HG03432 (cell line): ENCODE results near the gene FCRL4.
A peak's percentile ranks its signal among the peaks of the same experiment; 100 is the strongest.

Experiments
- ATAC-seq: cut with Tn5 transposase; IDR thresholded peaks from one replicate; pipeline ENCODE4 v1.9.1; 2021; ENCODE audit warnings: mild to moderate bottlenecking, moderate library complexity; ENCODE audit not compliant: unreplicated experiment

FCRL4 gene

GRCh38 chr1:157597959-157598667, at the start of gene FCRL4:
TSS of gene FCRL4 (minus strand) at chr1:157598085. CDS start at chr1:157597944, 141 bp downstream.
- ATAC-seq, result peak; percentile 65

DNA sequence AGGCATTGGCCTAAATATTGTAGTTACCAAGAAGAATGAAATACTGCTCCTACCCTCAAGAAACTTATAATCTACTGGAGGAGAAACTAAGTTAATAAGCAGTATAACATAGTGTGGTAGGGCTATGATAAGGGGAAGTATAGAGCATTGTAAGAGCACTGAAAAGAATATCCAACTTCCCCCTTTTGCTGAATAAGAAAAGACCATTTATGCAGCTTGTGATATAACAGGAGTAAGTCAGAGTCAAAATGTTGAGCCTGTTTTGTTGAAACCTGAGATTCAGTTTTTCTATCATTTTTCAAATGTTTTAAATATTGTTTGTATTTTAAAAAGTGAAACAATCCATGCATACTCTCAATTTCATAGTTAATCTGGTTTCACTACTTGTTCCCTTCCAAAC, 48.3 kb upstream of the FCRL4 start:
- ATAC-seq, result no peak

GRCh38 chr1:157641177-157641576, 43.3 kb upstream of the FCRL4 start:
- no peak for ATAC-seq

- ATAC-seq, result no peak
These were observed 41.9 kb upstream of the FCRL4 start for GRCh38 chr1:157639800-157640199.

DNA sequence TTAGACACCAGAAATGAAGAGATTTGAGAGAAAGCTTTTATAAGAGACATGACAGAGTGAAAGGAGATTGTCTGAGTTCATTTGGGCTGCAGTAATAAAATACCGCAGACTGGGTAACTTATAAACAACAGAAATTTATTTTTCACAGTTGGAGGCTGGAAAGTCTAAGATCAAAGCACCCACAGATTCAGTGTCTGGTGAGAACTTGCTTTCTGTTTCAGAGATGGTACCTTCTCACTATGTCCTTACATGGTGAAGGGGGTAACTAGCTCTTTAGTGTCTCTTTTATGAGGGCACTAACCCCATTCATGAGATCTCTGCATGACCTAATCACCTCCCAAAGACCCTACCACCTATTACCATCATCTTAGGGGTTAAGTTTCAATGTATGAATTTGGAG, 30.9 kb upstream of the FCRL4 start:
- ATAC-seq, result no peak

GRCh38 chr1:157626099-157626498, 28.2 kb upstream of the FCRL4 start:
- no peak for ATAC-seq

DNA sequence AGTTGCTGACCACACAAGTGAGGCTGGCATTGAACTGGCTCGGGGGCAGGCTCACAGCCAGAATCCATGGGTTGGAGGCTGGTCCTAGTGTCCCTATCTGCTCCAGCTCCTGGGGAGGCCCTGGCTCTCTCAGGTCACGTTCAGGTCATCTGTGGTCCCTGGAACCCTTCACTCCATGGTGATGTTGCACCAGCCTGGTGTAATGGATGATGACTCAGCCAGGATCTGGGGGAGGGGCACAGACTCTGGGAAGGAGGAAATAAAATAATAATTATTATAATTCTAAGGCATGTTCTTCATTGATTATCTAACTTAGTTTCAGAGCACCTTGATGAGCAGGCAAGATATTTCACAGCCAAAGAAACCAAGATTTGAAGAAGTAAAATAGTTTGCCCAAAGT, 26.6 kb upstream of the FCRL4 start:
- ATAC-seq, result no peak

- no peak for ATAC-seq
These were observed 24.6 kb upstream of the FCRL4 start for GRCh38 chr1:157622471-157622870.

GRCh38 chr1:157618190-157618589, 20.3 kb upstream of the FCRL4 start:
- ATAC-seq, result no peak

GRCh38 chr1:157600236-157600635, 2.4 kb upstream of the FCRL4 start:
- ATAC-seq, result no peak

- peak; percentile 46 for ATAC-seq
These were observed 1.5 kb downstream of the FCRL4 start for GRCh38 chr1:157596384-157596783.

DNA sequence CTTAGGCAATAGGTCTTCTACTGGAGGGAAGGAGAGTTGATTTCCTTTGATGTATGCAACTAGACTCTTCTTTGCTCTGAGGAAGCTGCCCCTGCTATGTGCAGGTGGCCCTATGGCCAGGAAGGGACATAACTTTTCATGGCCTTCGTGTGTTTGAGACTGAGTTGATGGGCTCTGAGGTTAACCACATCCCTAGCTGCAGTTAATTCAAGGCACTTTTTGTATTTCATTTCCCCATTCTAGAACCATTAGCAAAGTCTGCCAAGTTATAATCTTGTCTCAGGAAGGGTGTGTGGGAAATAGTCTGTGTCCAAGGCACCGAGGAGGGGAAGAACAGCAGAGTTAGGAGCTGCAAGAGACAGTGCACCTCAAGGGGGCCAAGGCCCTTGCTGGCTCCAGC, 2.5 kb downstream of the FCRL4 start:
- peak; percentile 69 for ATAC-seq

DNA sequence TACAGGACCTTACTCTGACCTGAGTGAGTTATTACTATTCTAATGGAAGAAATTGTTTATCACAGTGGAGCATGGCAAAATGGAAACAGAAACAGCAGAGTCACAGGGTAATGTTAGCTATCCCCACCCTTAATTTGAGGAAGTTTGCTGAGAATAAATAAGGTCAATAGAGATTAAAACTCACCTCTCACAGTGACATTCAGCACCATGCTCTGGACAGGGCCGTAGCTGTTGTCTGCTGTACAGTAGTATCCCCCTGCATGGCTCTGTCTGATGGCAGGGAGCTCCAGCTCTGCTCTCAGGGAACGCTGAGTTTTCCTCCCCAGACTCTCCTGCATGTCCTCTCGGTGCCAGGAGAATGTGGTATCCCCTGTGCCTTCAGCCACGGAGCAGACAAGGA, 11.9 kb downstream of the FCRL4 start:
- no peak for ATAC-seq

- peak; percentile 59 for ATAC-seq
These were observed 13.4 kb downstream of the FCRL4 start for GRCh38 chr1:157584503-157584902.

DNA sequence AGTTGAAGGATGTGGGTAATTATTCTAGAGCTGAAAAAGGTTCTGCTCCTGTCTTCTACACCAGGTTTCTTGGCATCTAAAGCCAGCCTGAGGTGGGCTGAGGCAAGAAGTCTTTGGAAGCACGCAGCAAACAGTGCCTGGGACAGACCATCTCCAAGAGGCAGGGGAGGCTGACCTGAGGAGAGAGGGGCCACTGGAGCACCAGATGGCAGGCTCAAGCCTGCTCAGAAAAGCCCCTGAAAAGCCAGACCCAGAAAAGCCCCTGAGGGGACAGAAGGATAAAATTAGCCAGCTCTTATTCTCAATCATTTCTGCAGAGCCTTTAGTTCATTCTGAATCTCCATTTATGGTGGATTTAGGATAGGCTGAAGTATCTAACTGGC, 17.1 kb downstream of the FCRL4 start:
- no peak for ATAC-seq

- ATAC-seq, result no peak
These were observed 17.6 kb downstream of the FCRL4 start for GRCh38 chr1:157580179-157580827.

DNA sequence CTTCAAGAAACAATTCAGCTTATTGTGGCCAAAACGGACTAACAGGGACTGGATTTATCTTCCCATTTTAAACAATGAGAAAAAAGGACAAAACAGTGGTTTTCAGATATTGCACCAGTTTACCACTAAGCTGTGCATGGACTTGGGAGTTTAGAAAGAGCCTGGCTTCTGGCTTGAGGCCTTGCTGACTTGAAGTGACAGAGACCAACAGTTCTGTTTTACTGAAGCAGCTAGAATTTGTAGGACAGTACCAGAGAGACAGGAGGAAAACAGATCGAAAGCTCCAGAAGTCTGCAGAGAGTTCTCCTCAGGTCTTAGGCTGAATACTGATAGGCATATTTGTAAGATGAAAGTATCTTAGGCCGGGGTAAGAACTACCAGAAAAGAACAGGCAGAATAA, 20.5 kb downstream of the FCRL4 start:
- ATAC-seq, result no peak

GRCh38 chr1:157575744-157576143, 22.1 kb downstream of the FCRL4 start:
- peak; percentile 77 for ATAC-seq

DNA sequence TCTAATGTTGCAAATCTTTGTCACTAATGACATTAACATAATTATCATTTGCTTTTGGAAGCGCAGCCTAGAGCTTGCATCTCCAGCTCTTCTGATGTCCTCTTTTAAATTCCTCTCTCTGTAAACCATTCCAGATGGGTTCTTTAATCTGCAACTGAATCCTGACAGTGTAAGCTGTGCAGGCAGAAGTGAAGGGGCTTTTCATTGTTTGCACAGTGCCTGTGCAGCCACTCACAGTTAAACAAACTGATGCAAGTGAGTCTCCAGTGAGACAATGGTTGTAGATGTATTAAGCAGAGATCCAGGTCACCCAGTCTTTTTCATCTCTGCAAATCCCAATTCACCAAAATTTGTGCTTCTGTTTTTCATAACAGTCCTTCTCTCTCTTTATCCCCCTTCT, 23.0 kb downstream of the FCRL4 start:
- no peak for ATAC-seq

DNA sequence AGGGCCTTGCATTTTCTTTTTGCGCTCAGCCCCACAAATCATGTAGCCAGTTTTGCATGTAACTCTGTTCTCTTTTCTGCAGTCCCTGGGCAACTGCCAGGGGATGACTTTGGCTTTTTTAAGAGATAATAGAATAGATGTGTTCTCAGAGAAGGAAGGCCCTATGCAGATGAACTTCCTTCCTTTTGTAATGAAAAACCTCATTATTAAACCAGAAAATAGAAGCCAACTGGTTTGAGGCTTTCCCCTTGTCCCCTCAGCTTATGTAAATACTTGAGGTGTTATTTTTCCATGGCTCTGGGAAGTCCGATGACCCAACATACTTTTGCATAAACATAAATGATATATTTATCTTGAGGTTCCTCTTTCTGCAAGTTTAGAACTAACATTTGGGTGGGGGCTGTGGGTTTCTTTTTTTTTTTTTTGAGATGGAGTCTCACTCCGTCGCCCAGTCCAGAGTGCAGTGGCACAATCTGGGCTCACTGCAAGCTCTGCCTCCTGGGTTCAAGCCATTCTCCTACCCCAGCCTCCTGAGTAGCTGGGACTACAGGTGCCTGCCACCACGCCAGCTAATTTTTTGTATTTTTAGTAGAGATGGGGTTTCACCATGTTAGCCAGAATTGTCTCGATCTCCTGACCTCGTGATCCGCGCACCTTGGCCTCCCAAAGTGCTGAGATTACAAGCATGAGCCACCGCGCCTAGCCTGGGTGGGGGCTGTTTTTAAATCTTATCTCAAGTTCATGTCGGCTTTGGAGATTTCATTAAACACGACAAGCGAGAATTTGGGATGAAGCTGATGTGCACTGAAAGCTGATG, 31.2 kb downstream of the FCRL4 start:
- ATAC-seq, result peak; percentile 37

- ATAC-seq, result peak; percentile 83
These were observed 35.4 kb downstream of the FCRL4 start for GRCh38 chr1:157562515-157562914.

DNA sequence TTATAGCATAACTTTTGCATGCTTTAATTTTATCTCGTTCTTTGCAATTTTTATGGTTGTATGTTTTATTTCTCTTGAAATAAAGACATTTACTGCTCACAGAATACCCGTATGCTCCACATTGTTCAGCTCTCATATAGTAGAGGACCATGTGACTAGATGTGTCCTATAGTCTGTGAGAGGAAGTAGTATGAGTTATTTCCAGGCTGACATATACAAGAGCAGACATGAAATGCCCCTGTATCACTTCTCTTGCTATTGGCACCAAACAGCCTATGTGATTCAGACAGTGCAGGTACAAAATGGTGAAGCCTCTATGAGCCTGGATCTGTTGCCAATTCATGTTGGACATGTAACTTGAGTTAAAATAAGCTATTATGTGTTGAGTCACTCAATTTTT, 39.8 kb downstream of the FCRL4 start:
- ATAC-seq, result no peak
